Endothelial cell of umbilical vein (primary cell): ENCODE measurements around the gene MVB12B. TPM values are rescaled to one million over a fixed set of nuclear protein-coding genes. Genes with fewer than 3 reads are reported as not detected.

Experiments
- BruUV-seq: library from RNA; stranded (reverse); fragments of 400-500 nt; replicated peaks from 2 replicates; lab custom pipeline; 2021; lab: Mats Ljungman, UMichigan
- CTCF ChIA-PET: fragments of 300-600, 350-600 bp; sonication (Branson Sonifier 250); formaldehyde crosslinking; loops from one replicate; lab custom pipeline; 2021; ENCODE audit warnings: antibody characterized with exemption, inconsistent platforms; lab: Charles Lee
- POLR2A ChIA-PET: fragments of 300-600, 350-600 bp; sonication (Branson Sonifier 250); formaldehyde crosslinking; loops from one replicate; lab custom pipeline; 2021; ENCODE audit warnings: antibody characterized with exemption, inconsistent platforms; lab: Charles Lee
- DNase-seq: peaks from one replicate; pipeline ENCODE4 v3.0.0-alpha.2; 2011; ENCODE audit warnings: low read depth, low spot score
- FAIRE-seq: peaks from 2 replicates; lab custom pipeline; 2011; peaks lifted over from hg19 to GRCh38; lab: Jason Lieb, UNC
- H2AFZ ChIP-seq: 2 replicates; pipeline ENCODE4 v1.6.0; 2012; ENCODE audit warnings: low read depth, low read length, control low read depth, inconsistent platforms
- H3K27ac ChIP-seq: 2 replicates; pipeline ENCODE4 v1.5.1; 2011; ENCODE audit warnings: low read depth, mild to moderate bottlenecking, control low read depth, low read length, moderate library complexity; ENCODE audit not compliant: insufficient read depth
- H3K27me3 ChIP-seq, 2 experiments: 2 replicates each; pipeline versions ENCODE4 v1.6.0 to v1.6.1; 2011; ENCODE audit warnings: low read length in 2 of 2, mixed read lengths in 1 of 2; ENCODE audit not compliant: control insufficient read depth in 2 of 2, insufficient read depth in 2 of 2
- H3K36me3 ChIP-seq, 2 experiments: 2 replicates in 1 of 2; 3 replicates in 1 of 2; pipeline ENCODE4 v1.5.1; 2011; ENCODE audit warnings: low read length in 2 of 2, mild to moderate bottlenecking in 1 of 2, moderate library complexity in 1 of 2; ENCODE audit not compliant: control insufficient read depth in 2 of 2, insufficient read depth in 2 of 2; ENCODE audit errors: extremely low read depth in 1 of 2
- H3K4me1 ChIP-seq: 3 replicates; pipeline ENCODE4 v1.5.1; 2011; ENCODE audit warnings: mild to moderate bottlenecking, low read length; ENCODE audit not compliant: control insufficient read depth, insufficient read depth; ENCODE audit errors: extremely low read depth
- H3K4me2 ChIP-seq: 2 replicates; pipeline ENCODE4 v1.6.1; 2011; ENCODE audit warnings: low read length, control low read depth, mixed read lengths; ENCODE audit not compliant: insufficient read depth
- H3K4me3 ChIP-seq, 3 experiments: fragments of 200-600 bp in 1 of 3; sonication (generic), shearing (Covaris generic) in 1 of 3; replicated peaks in 1 of 3; 2 replicates each; pipeline ENCODE4 v1.5.1; 2011 to 2016; ENCODE audit warnings: control low read depth in 3 of 3, low read length in 3 of 3, mild to moderate bottlenecking in 2 of 3, inconsistent platforms in 1 of 3, low read depth in 1 of 3, moderate library complexity in 1 of 3; ENCODE audit not compliant: insufficient read depth in 1 of 3
- H3K79me2 ChIP-seq: 2 replicates; pipeline ENCODE4 v1.6.0; 2012; ENCODE audit warnings: low read length, inconsistent platforms; ENCODE audit not compliant: control insufficient read depth, insufficient read depth
- H3K9ac ChIP-seq: replicated peaks from 2 replicates; pipeline ENCODE3; 2011; ENCODE audit warnings: low read length, control low read depth; ENCODE audit not compliant: insufficient read depth; ENCODE audit errors: extremely low read depth
- H3K9me1 ChIP-seq: replicated peaks from 3 replicates; pipeline ENCODE4 v1.6.0; 2011; ENCODE audit warnings: mild to moderate bottlenecking, low read length; ENCODE audit not compliant: control insufficient read depth, insufficient read depth; ENCODE audit errors: extremely low read depth
- H3K9me3 ChIP-seq: replicated peaks from 2 replicates; pipeline ENCODE4 v1.5.1; 2012; ENCODE audit warnings: low read length, inconsistent platforms; ENCODE audit not compliant: control insufficient read depth, insufficient read depth
- H4K20me1 ChIP-seq: replicated peaks from 2 replicates; pipeline ENCODE3; 2011; ENCODE audit warnings: mild to moderate bottlenecking, low read length; ENCODE audit not compliant: control insufficient read depth, insufficient read depth; ENCODE audit errors: extremely low read depth
- EZH2 ChIP-seq: IDR thresholded peaks from 2 replicates; pipeline ENCODE4 v1.6.1; 2012; ENCODE audit warnings: borderline replicate concordance, low read depth, mild to moderate bottlenecking, moderate library complexity, low read length, inconsistent platforms; ENCODE audit not compliant: severe bottlenecking
- FOS ChIP-seq: IDR thresholded peaks from 2 replicates; pipeline ENCODE4 v1.6.1; 2011; ENCODE audit warnings: mild to moderate bottlenecking, low read length, moderate library complexity, borderline replicate concordance; ENCODE audit not compliant: insufficient read depth
- GATA2 ChIP-seq: IDR thresholded peaks from 2 replicates; pipeline ENCODE4 v1.7.0; 2011; ENCODE audit warnings: low read depth, mild to moderate bottlenecking, moderate library complexity, mixed read lengths, low read length; ENCODE audit not compliant: insufficient read length, insufficient read depth
- JUN ChIP-seq: IDR thresholded peaks from 2 replicates; pipeline ENCODE4 v1.6.1; 2011; ENCODE audit warnings: borderline replicate concordance, low read depth; ENCODE audit not compliant: insufficient read length, insufficient read depth
- MYC ChIP-seq: IDR thresholded peaks from one replicate; pipeline ENCODE4 v1.6.1; 2011; ENCODE audit warnings: mild to moderate bottlenecking, low read depth, low read length
- POLR2A ChIP-seq: IDR thresholded peaks from 2 replicates; pipeline ENCODE4 v1.6.1; 2012; ENCODE audit warnings: low read depth, mild to moderate bottlenecking, control low read depth, low read length
- POLR2AphosphoS5 ChIP-seq: IDR thresholded peaks from 2 replicates; pipeline ENCODE4 v1.6.1; 2012; ENCODE audit warnings: low read depth, mild to moderate bottlenecking, control low read depth, low read length, moderate library complexity; ENCODE audit not compliant: insufficient read depth
- dilution Hi-C: fragments of 300-500 bp; cut with MboI; formaldehyde crosslinking; loops from one replicate; pipeline ENCODE4 v1.15.0; 2019; ENCODE audit warnings: low sequenced_read_pairs; ENCODE audit not compliant: extremely low pct_ligation_motif_present
- intact Hi-C: fragments of 100-400 bp; cut with micrococcal nuclease; formaldehyde crosslinking; loops from one replicate; pipeline ENCODE4 v1.10.0; 2022
- polyA plus RNA-seq, 4 experiments: library from polyadenylated mRNA; depleted of rRNA in 3 of 4; stranded (reverse) in 3 of 4; unstranded in 1 of 4; fragments of >200 nt; gene quantifications; 2 replicates each; pipeline versions ENCODE4 v1.2.1 to v1.2.3, GENCODE V29; 2011 to 2012; ENCODE audit warnings: missing spikeins in 1 of 4
- total RNA-seq: library from RNA; stranded (reverse); gene quantifications from 2 replicates; pipeline ENCODE4 v1.2.3, GENCODE V29; 2021
- TF ChIP-seq, protein P1 (sequence below), 2 donors: IDR thresholded peaks; 1 replicate in 1 of 2; 2 replicates in 1 of 2; pipeline ENCODE4 v1.5.1; 2011; ENCODE audit warnings: low read length in 2 of 2, mild to moderate bottlenecking in 2 of 2, moderate library complexity in 2 of 2, control low read depth in 1 of 2, inconsistent platforms in 1 of 2, low read depth in 1 of 2; ENCODE audit not compliant: insufficient read depth in 1 of 2; ENCODE audit errors: extremely low read depth in 1 of 2
- TF ChIP-seq, protein P2 (sequence below): IDR thresholded peaks from 2 replicates; pipeline ENCODE4 v1.6.1; 2011; ENCODE audit not compliant: insufficient read depth, insufficient read length

The MVB12B gene
- total and polyA plus RNA-seq, 2 donors (not counting 3 experiments of a cell fraction or from before 2014, with no cell fraction given): 6.6 to 17.3 TPM

DNA sequence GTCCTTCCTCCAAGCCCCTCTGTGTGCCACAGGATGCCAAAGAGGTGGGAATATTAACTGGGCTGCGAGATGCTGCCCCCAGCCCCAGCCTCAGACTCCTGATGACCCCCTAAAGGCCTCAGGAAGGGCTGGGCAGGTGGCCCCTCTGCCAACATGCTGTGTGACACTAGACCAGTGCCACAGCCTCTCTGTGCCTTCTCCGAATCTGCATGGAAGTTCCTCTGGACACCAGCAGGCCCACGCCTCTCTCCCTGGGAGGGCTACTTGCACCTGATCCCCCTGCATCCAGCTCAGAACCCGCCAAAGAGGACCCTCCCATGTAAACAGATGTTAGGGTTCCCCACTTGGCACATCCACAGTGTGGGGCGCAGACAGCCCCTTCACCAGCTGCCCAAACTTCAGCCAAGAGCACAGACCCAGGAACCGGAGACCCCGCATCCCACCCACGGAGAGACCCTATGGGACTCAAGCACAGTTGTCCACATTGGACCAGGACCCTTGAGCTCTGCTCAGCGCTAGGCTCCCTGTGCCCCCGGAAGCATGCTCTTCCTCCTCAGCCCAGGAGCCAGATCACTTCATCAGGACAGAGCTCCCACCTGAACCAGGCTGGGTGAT is 195.5 kb downstream of the MVB12B start:
- Histone ChIP-seq H3K27ac (no peak overlapping the region), H3K4me2 (no peak overlapping the region), H3K79me2 (no peaks in the 10 kb centered on the region), H3K9ac (no peak overlapping the region), H3K9me1 (no peaks in the 10 kb centered on the region), H3K27me3 (peaks cover 34 to 36% of the 10 kb centered on the region in 2 experiments), H3K9me3 (no peaks in the 10 kb centered on the region), H3K36me3 (no peaks in the 10 kb centered on the region), H4K20me1 (no peaks in the 10 kb centered on the region), H2AFZ (no peak overlapping the region), H3K4me1 (peaks cover 5% of the 10 kb centered on the region), H3K4me3 (no peak overlapping the region)
- TF ChIP-seq EZH2: no peak
- TF ChIP-seq MYC: no peak
- TF ChIP-seq FOS: no peak
- TF ChIP-seq, protein P1, sequence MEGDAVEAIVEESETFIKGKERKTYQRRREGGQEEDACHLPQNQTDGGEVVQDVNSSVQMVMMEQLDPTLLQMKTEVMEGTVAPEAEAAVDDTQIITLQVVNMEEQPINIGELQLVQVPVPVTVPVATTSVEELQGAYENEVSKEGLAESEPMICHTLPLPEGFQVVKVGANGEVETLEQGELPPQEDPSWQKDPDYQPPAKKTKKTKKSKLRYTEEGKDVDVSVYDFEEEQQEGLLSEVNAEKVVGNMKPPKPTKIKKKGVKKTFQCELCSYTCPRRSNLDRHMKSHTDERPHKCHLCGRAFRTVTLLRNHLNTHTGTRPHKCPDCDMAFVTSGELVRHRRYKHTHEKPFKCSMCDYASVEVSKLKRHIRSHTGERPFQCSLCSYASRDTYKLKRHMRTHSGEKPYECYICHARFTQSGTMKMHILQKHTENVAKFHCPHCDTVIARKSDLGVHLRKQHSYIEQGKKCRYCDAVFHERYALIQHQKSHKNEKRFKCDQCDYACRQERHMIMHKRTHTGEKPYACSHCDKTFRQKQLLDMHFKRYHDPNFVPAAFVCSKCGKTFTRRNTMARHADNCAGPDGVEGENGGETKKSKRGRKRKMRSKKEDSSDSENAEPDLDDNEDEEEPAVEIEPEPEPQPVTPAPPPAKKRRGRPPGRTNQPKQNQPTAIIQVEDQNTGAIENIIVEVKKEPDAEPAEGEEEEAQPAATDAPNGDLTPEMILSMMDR (IDR thresholded peaks at IDR 0.05; ENCODE audit: extremely low read depth in 1 of 2, insufficient read depth in 1 of 2, low read depth in 1 of 2, low read length in 2 of 2): no peak
- TF ChIP-seq, protein P2, sequence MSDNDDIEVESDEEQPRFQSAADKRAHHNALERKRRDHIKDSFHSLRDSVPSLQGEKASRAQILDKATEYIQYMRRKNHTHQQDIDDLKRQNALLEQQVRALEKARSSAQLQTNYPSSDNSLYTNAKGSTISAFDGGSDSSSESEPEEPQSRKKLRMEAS: no peak
- no peak for TF ChIP-seq POLR2A
- no peak for TF ChIP-seq POLR2AphosphoS5
- TF ChIP-seq JUN: no peak
- TF ChIP-seq GATA2: no peak
- ChIA-PET CTCF (interaction anchor here (1.3 to 2.2 kb wide), 2 partner anchors 10 to 22 kb away, joined by 5 read pairs; no protein-coding TSS in a partner anchor), POLR2A (no interaction called here)
- FAIRE-seq (no peak), DNase-seq (no peak)
- BruUV-seq: no TSS peak
- intact Hi-C loops: no loop called here
- dilution Hi-C loops: no loop called here
